ENCODE results near the gene SOST. TPM values are rescaled to one million over a fixed set of nuclear protein-coding genes. Genes with fewer than 3 reads are reported as not detected.

The SOST gene
- total RNA-seq, 1 experiment from 2014 or later: 0.07 TPM

- TF ChIP-seq ARID4B (CRISPR knock-in tag; IDR thresholded peaks at IDR 0.05; ENCODE audit: borderline replicate concordance): no peak
These were observed 26.1 kb upstream of the SOST start (continued) for GRCh38 chr17:43784628-43785101.

- Mint-ChIP-seq H3K27me3 (ENCODE audit: low read depth) (peaks cover 24% of the 10 kb centered on the region), H3K36me3 (no peaks in the 10 kb centered on the region), H3K9me3 (no peaks in the 10 kb centered on the region), H3K4me3 (no peak overlapping the region), H3K4me1 (peaks cover 15% of the 10 kb centered on the region), H3K27ac (no peak overlapping the region)
- ChIA-PET POLR2A (no interaction called here), CTCF (interaction anchor here (2.2 kb wide), 1 partner anchor 62 kb away, joined by 7 read pairs; the partner anchor contains the start of gene CD300LG)
- ATAC-seq (no peak), DNase-seq (ENCODE audit: low spot score) (no peak)
- TF ChIP-seq USF1 (CRISPR knock-in tag; IDR thresholded peaks at IDR 0.05) (no peak), ELF4 (CRISPR knock-in tag; IDR thresholded peaks at IDR 0.05; ENCODE audit: low read depth) (no peak), E2F5 (CRISPR knock-in tag; IDR thresholded peaks at IDR 0.05) (no peak), ZSCAN18 (CRISPR knock-in tag; IDR thresholded peaks at IDR 0.05) (no peak), ARID4B (CRISPR knock-in tag; IDR thresholded peaks at IDR 0.05; ENCODE audit: borderline replicate concordance) (no peak), HMGA2 (CRISPR knock-in tag; IDR thresholded peaks at IDR 0.05) (no peak), FOXP4 (CRISPR knock-in tag; IDR thresholded peaks at IDR 0.05) (no peak), JAZF1 (CRISPR knock-in tag; IDR thresholded peaks at IDR 0.05) (no peak), ZNF423 (CRISPR knock-in tag; IDR thresholded peaks at IDR 0.05) (no peak), ZNF138 (CRISPR knock-in tag; conservative IDR thresholded peaks at IDR 0.05) (no peak), FOXP1 (CRISPR knock-in tag; IDR thresholded peaks at IDR 0.05; ENCODE audit: borderline replicate concordance) (no peak), MLX (CRISPR knock-in tag; IDR thresholded peaks at IDR 0.05) (no peak)
- TF ChIP-seq, protein P1, sequence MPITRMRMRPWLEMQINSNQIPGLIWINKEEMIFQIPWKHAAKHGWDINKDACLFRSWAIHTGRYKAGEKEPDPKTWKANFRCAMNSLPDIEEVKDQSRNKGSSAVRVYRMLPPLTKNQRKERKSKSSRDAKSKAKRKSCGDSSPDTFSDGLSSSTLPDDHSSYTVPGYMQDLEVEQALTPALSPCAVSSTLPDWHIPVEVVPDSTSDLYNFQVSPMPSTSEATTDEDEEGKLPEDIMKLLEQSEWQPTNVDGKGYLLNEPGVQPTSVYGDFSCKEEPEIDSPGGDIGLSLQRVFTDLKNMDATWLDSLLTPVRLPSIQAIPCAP (CRISPR knock-in tag; IDR thresholded peaks at IDR 0.05): no peak
- TF ChIP-seq, protein P2, sequence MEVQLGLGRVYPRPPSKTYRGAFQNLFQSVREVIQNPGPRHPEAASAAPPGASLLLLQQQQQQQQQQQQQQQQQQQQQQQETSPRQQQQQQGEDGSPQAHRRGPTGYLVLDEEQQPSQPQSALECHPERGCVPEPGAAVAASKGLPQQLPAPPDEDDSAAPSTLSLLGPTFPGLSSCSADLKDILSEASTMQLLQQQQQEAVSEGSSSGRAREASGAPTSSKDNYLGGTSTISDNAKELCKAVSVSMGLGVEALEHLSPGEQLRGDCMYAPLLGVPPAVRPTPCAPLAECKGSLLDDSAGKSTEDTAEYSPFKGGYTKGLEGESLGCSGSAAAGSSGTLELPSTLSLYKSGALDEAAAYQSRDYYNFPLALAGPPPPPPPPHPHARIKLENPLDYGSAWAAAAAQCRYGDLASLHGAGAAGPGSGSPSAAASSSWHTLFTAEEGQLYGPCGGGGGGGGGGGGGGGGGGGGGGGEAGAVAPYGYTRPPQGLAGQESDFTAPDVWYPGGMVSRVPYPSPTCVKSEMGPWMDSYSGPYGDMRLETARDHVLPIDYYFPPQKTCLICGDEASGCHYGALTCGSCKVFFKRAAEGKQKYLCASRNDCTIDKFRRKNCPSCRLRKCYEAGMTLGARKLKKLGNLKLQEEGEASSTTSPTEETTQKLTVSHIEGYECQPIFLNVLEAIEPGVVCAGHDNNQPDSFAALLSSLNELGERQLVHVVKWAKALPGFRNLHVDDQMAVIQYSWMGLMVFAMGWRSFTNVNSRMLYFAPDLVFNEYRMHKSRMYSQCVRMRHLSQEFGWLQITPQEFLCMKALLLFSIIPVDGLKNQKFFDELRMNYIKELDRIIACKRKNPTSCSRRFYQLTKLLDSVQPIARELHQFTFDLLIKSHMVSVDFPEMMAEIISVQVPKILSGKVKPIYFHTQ (CRISPR knock-in tag; IDR thresholded peaks at IDR 0.05): no peak
- TF ChIP-seq, protein P3, sequence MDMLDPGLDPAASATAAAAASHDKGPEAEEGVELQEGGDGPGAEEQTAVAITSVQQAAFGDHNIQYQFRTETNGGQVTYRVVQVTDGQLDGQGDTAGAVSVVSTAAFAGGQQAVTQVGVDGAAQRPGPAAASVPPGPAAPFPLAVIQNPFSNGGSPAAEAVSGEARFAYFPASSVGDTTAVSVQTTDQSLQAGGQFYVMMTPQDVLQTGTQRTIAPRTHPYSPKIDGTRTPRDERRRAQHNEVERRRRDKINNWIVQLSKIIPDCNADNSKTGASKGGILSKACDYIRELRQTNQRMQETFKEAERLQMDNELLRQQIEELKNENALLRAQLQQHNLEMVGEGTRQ (CRISPR knock-in tag; IDR thresholded peaks at IDR 0.05): no peak
These were observed 25.5 kb upstream of the SOST start for GRCh38 chr17:43784068-43784467.

Data from WTC11 (cell line).